Esophagus squamous epithelium (tissue), 5 donors: ENCODE data around the gene PICK1. TPM values are rescaled to one million over a fixed set of nuclear protein-coding genes. Genes with fewer than 3 reads are reported as not detected.
"Not testable (repeated sequence)": the region's sequence is repeated elsewhere in the genome, so short reads cannot be mapped to it uniquely, and the experiment has no call there.

Source experiments
- DNase-seq: peaks from one replicate; lab custom pipeline; 2025; lab: John Stamatoyannopoulos, UW
- H3K27ac ChIP-seq, 4 donors: fragments of 200-600 bp; sonication (generic); one replicate each; pipeline ENCODE4 v1.5.1; 2016 to 2019; ENCODE audit warnings: mild to moderate bottlenecking in 1 of 4
- H3K27me3 ChIP-seq, 4 donors: fragments of 200-600 bp; sonication (generic); 1 replicate in 3 of 4; 2 replicates in 1 of 4; pipeline versions ENCODE4 v1.5.1 to v1.6.0; 2017 to 2021; ENCODE audit warnings: antibody characterized with exemption in 1 of 4
- H3K36me3 ChIP-seq, 3 donors: fragments of 200-600 bp; sonication (generic); one replicate each; pipeline ENCODE4 v1.5.1; 2016 to 2019
- H3K4me1 ChIP-seq, 3 donors: fragments of 200-600 bp; sonication (generic); one replicate each; pipeline ENCODE4 v1.5.1; 2017 to 2019
- H3K4me3 ChIP-seq, 4 donors: fragments of 200-600 bp; sonication (generic); 1 replicate in 3 of 4; 2 replicates in 1 of 4; pipeline ENCODE4 v1.5.1; 2016 to 2019; ENCODE audit warnings: mild to moderate bottlenecking in 2 of 4, moderate library complexity in 1 of 4
- H3K9me3 ChIP-seq, 3 donors: fragments of 200-600 bp; sonication (generic); one replicate each; pipeline ENCODE4 v1.5.1; 2016 to 2019
- CTCF ChIP-seq, 6 experiments: fragments of 450-650 bp in 4 of 6; fragments of 200-600 bp in 2 of 6; sonication (generic) in 2 of 6; IDR thresholded peaks; one replicate each; pipeline ENCODE4 v1.5.1; 2016 to 2019; ENCODE audit warnings: antibody characterized with exemption in 6 of 6, mild to moderate bottlenecking in 4 of 6, moderate library complexity in 4 of 6
- POLR2A ChIP-seq, 4 donors: fragments of 450-650 bp; IDR thresholded peaks; one replicate each; pipeline ENCODE4 v1.6.1; 2017; ENCODE audit warnings: antibody characterized with exemption in 4 of 4, mild to moderate bottlenecking in 4 of 4, moderate library complexity in 3 of 4
- WGBS, 2 donors: methylation state at CpG; one replicate each; pipeline ENCODE4 v1.1.5; 2018; 5-methylcytosine and 5-hydroxymethylcytosine counted together
- intact Hi-C: fragments of 100-400 bp; cut with DNase I; formaldehyde crosslinking; loops from one replicate; pipeline ENCODE4 v1.15.0; 2022
- total RNA-seq, 4 donors: library from RNA; depleted of rRNA; stranded (reverse); fragments of >200 nt; gene quantifications; one replicate each; pipeline ENCODE4 v1.1.0, GENCODE V29; 2016
- donor health status: DM: yes; HTN: yes; CAD: no.

Gene PICK1
- total RNA-seq, 4 donors from 2014 or later, result 26.3 to 53.1 (median 31.2) TPM

GRCh38 chr22:38077595-38077994 is 20.4 kb downstream of the PICK1 start:
- Histone ChIP-seq H3K4me1 (peaks cover 16 to 23% (median 20%) of the 10 kb centered on the region in 3 donors), H3K36me3 (peaks cover 15 to 40% (median 17%) of the 10 kb centered on the region in 3 donors), H3K27me3 (peaks cover 0 to 29% (median 10%) of the 10 kb centered on the region in 4 donors), H3K9me3 (no peaks in the 10 kb centered on the region), H3K27ac (no peak overlapping the region), H3K4me3 (no peak overlapping the region)
- no peak for DNase-seq
- intact Hi-C loops, result no loop called here
- no peak for TF ChIP-seq POLR2A (IDR thresholded peaks at IDR 0.05)
- TF ChIP-seq CTCF (IDR thresholded peaks at IDR 0.05), result no peak
- WGBS, 2 donors, result 73 to 80% methylated on average over 3 to 4 of the region's 14 CpGs

- 61 to 82% methylated on average over 4 to 5 of the region's 22 CpGs for WGBS, 2 donors
- Histone ChIP-seq H3K36me3 (peaks cover 11 to 33% (median 17%) of the 10 kb centered on the region in 3 donors), H3K4me3 (no peak overlapping the region), H3K27ac (no peak overlapping the region), H3K4me1 (peaks cover 16 to 28% (median 22%) of the 10 kb centered on the region in 3 donors), H3K27me3 (peaks cover 0 to 35% (median 11%) of the 10 kb centered on the region in 4 donors), H3K9me3 (no peaks in the 10 kb centered on the region)
- intact Hi-C loops, result no loop called here
- no peak for DNase-seq
- TF ChIP-seq CTCF (IDR thresholded peaks at IDR 0.05) (no peak), POLR2A (IDR thresholded peaks at IDR 0.05) (no peak)
These were observed 21.0 kb downstream of the PICK1 start for GRCh38 chr22:38078046-38078840.

- H3K27ac ChIP-seq, H3K9me3 ChIP-seq, DNase-seq, H3K4me3 ChIP-seq, intact Hi-C loops: not testable (repeated sequence)
- Histone ChIP-seq H3K27me3 (peaks cover 0 to 45% (median 11%) of the 10 kb centered on the region in 4 donors), H3K4me1 (peaks cover 16 to 28% (median 22%) of the 10 kb centered on the region in 3 donors), H3K36me3 (peaks cover 10 to 23% (median 11%) of the 10 kb centered on the region in 3 donors)
- WGBS, 2 donors, result 88 to 100% methylated on average over 2 of the region's 2 CpGs
These were observed 22.0 kb downstream of the PICK1 start for GRCh38 chr22:38079208-38079607.

- Histone ChIP-seq H3K36me3 (peaks cover 4 to 17% (median 5%) of the 10 kb centered on the region in 3 donors), H3K4me3 (no peak overlapping the region), H3K27me3 (peaks cover 0 to 48% (median 11%) of the 10 kb centered on the region in 4 donors), H3K9me3 (no peaks in the 10 kb centered on the region), H3K4me1 (peaks cover 16 to 28% (median 22%) of the 10 kb centered on the region in 3 donors), H3K27ac (no peak overlapping the region)
- no peak for TF ChIP-seq POLR2A (IDR thresholded peaks at IDR 0.05)
- no peak for TF ChIP-seq CTCF (IDR thresholded peaks at IDR 0.05)
- no peak for DNase-seq
- intact Hi-C loops, result no loop called here
- 87 to 88% methylated on average over 5 to 7 of the region's 7 CpGs for WGBS, 2 donors
These were observed 22.6 kb downstream of the PICK1 start for GRCh38 chr22:38079804-38080203.

GRCh38 chr22:38080474-38080849 is 23.3 kb downstream of the PICK1 start:
- Histone ChIP-seq H3K4me1 (peaks cover 16 to 28% (median 22%) of the 10 kb centered on the region in 3 donors), H3K4me3 (peak overlapping the region in 3 of 4 donors; percentile 35 to 63 (median 47)), H3K27ac (no peak overlapping the region), H3K36me3 (peaks cover 0 to 12% (median 0%) of the 10 kb centered on the region in 3 donors), H3K9me3 (no peaks in the 10 kb centered on the region), H3K27me3 (peaks cover 0 to 48% (median 11%) of the 10 kb centered on the region in 4 donors)
- no peak for TF ChIP-seq CTCF (IDR thresholded peaks at IDR 0.05)
- TF ChIP-seq POLR2A (IDR thresholded peaks at IDR 0.05), result no peak
- no peak for DNase-seq
- intact Hi-C loops, result no loop called here
- WGBS, 2 donors, result 100% methylated on average over 1 of the region's 11 CpGs; no CpG with 5 or more reads in 1 of the 2 donors
